BE2C (cell line): ENCODE data around the gene TRIM52.

Experiments used
- DNase-seq: peaks from one replicate; pipeline ENCODE4 v3.0.0-alpha.2; 2020
- H3K27me3 ChIP-seq: fragments of 250-450 bp; sonication (Bioruptor Pico); 2 replicates; pipeline ENCODE4 v1.5.1; 2020; ENCODE audit warnings: mild to moderate bottlenecking
- H3K36me3 ChIP-seq: fragments of 250-450 bp; sonication (Bioruptor Pico); 2 replicates; pipeline ENCODE4 v1.5.1; 2020; ENCODE audit warnings: mild to moderate bottlenecking
- H3K4me1 ChIP-seq: fragments of 250-450 bp; sonication (Bioruptor Pico); 2 replicates; pipeline ENCODE4 v1.5.1; 2020
- H3K4me3 ChIP-seq: 2 replicates; pipeline ENCODE4 v1.5.1; 2011; ENCODE audit warnings: low read depth, low read length
- H3K9me3 ChIP-seq: fragments of 250-450 bp; sonication (Bioruptor Pico); 2 replicates; pipeline ENCODE4 v1.5.1; 2020
- CTCF ChIP-seq: IDR thresholded peaks from 2 replicates; pipeline ENCODE4 v1.5.1; 2012; ENCODE audit warnings: mild to moderate bottlenecking, low read depth, low read length

The TRIM52 gene

GRCh38 chr5:181245427-181246275 lies 15.3 kb downstream of the TRIM52 start:
- H3K36me3 ChIP-seq = peaks cover 47% of the 10 kb centered on the region
- peaks cover 9% of the 10 kb centered on the region for H3K4me1 ChIP-seq
- DNase-seq = no peak
- H3K27me3 ChIP-seq = no peaks in the 10 kb centered on the region
- peak overlapping the region; percentile 98 for H3K4me3 ChIP-seq
- no peak for TF ChIP-seq CTCF
- H3K9me3 ChIP-seq = no peaks in the 10 kb centered on the region

GRCh38 chr5:181243564-181244343 lies 17.2 kb downstream of the TRIM52 start, which contains the start of gene RACK1:
RACK1 (minus strand) TSS chr5:181243906; CDS start chr5:181243800, 106 bp downstream.
- Histone ChIP-seq H3K4me3 (peak within 1 kb of the TSS; percentile 96), H3K36me3 (peaks cover 52% of the 10 kb centered on the region), H3K9me3 (no peaks in the 10 kb centered on the region), H3K4me1 (peaks cover 9% of the 10 kb centered on the region), H3K27me3 (no peaks in the 10 kb centered on the region)
- peak; percentile 90 for DNase-seq
- TF ChIP-seq CTCF = no peak

GRCh38 chr5:181243018-181243563 lies 17.9 kb downstream of the TRIM52 start:
- no peak for TF ChIP-seq CTCF
- peaks cover 9% of the 10 kb centered on the region for H3K4me1 ChIP-seq
- peaks cover 59% of the 10 kb centered on the region for H3K36me3 ChIP-seq
- no peaks in the 10 kb centered on the region for H3K9me3 ChIP-seq
- DNase-seq = no peak
- no peaks in the 10 kb centered on the region for H3K27me3 ChIP-seq
- H3K4me3 ChIP-seq = peak overlapping the region; percentile 96

GRCh38 chr5:181242031-181242451 lies 18.9 kb downstream of the TRIM52 start:
- Histone ChIP-seq H3K36me3 (peaks cover 69% of the 10 kb centered on the region), H3K27me3 (no peaks in the 10 kb centered on the region), H3K4me3 (peak overlapping the region; percentile 96), H3K4me1 (peaks cover 9% of the 10 kb centered on the region), H3K9me3 (no peaks in the 10 kb centered on the region)
- DNase-seq = no peak
- TF ChIP-seq CTCF = no peak

GRCh38 chr5:181241393-181241975 lies 19.5 kb downstream of the TRIM52 start:
- no peak for DNase-seq

More at GRCh38 chr5:181241393-181241975, 19.5 kb downstream of the TRIM52 start:
- Histone ChIP-seq H3K36me3 (peaks cover 69% of the 10 kb centered on the region), H3K27me3 (no peaks in the 10 kb centered on the region), H3K4me1 (peaks cover 9% of the 10 kb centered on the region), H3K9me3 (no peaks in the 10 kb centered on the region), H3K4me3 (peak overlapping the region; percentile 96)
- TF ChIP-seq CTCF = no peak
